ENCODE measurements around the gene NME5. TPM values are rescaled to one million over a fixed set of nuclear protein-coding genes. Genes with fewer than 3 reads are reported as not detected.
"Not testable (repeated sequence)": the region's sequence is repeated elsewhere in the genome, so short reads cannot be mapped to it uniquely, and the experiment has no call there.

The NME5 gene
- total RNA-seq (2014; rRNA removed; shearing (Covaris generic)) = 0.29 and 0.36 TPM in 2 replicates

- DNase-seq (ENCODE audit: low read depth) = peak; percentile 47
Observed at GRCh38 chr5:138138949-138139780, at the start of gene NME5. TSS of gene NME5 (minus strand) at chr5:138139428. CDS start at chr5:138138780, 648 bp downstream.

GRCh38 chr5:138188626-138189025 is 49.4 kb upstream of the NME5 start:
- no peak for DNase-seq (ENCODE audit: low read depth)

GRCh38 chr5:138186002-138186447 is 46.8 kb upstream of the NME5 start:
- DNase-seq (ENCODE audit: low read depth) = no peak

GRCh38 chr5:138182808-138183207 is 43.6 kb upstream of the NME5 start:
- DNase-seq (ENCODE audit: low read depth) = no peak

- no peak for DNase-seq (ENCODE audit: low read depth)
Observed at GRCh38 chr5:138180841-138181240, 41.6 kb upstream of the NME5 start.

GRCh38 chr5:138180183-138180782 is 41.1 kb upstream of the NME5 start:
- DNase-seq (ENCODE audit: low read depth) = peak; percentile 74

GRCh38 chr5:138179277-138179857 is 40.1 kb upstream of the NME5 start:
- no peak for DNase-seq (ENCODE audit: low read depth)

- DNase-seq (ENCODE audit: low read depth) = peak; percentile 96
Observed at GRCh38 chr5:138178516-138179276, 39.5 kb upstream of the NME5 start, which contains the start of the genes BRD8 and KIF20A. TSS of gene BRD8 (minus strand) at chr5:138178630. CDS start at chr5:138178614, 16 bp downstream. TSS of gene KIF20A (plus strand) at chr5:138179112. CDS start at chr5:138179681, 569 bp downstream.

- peak; percentile 31 for DNase-seq (ENCODE audit: low read depth)
Observed at GRCh38 chr5:138177941-138178515, 38.8 kb upstream of the NME5 start.

GRCh38 chr5:138170299-138170698 is 31.1 kb upstream of the NME5 start:
- DNase-seq (ENCODE audit: low read depth) = no peak

- DNase-seq (ENCODE audit: low read depth) = no peak
Observed at GRCh38 chr5:138169124-138169523, 29.9 kb upstream of the NME5 start.

GRCh38 chr5:138163721-138164120 is 24.5 kb upstream of the NME5 start:
- no peak for DNase-seq (ENCODE audit: low read depth)

- no peak for DNase-seq (ENCODE audit: low read depth)
Observed at GRCh38 chr5:138160706-138161105, 21.5 kb upstream of the NME5 start.

- no peak for DNase-seq (ENCODE audit: low read depth)
Observed at GRCh38 chr5:138159666-138160065, 20.4 kb upstream of the NME5 start.

GRCh38 chr5:138157626-138158025 is 18.4 kb upstream of the NME5 start:
- DNase-seq (ENCODE audit: low read depth) = no peak

- not testable (repeated sequence) for DNase-seq (ENCODE audit: low read depth)
Observed at GRCh38 chr5:138155977-138156376, 16.7 kb upstream of the NME5 start.

GRCh38 chr5:138149530-138149929 is 10.3 kb upstream of the NME5 start:
- peak; percentile 27 for DNase-seq (ENCODE audit: low read depth)

- DNase-seq (ENCODE audit: low read depth) = peak; percentile 80
Observed at GRCh38 chr5:138148811-138149210, 9.6 kb upstream of the NME5 start.

GRCh38 chr5:138143578-138143977 is 4.3 kb upstream of the NME5 start:
- DNase-seq (ENCODE audit: low read depth) = not testable (repeated sequence)

- no peak for DNase-seq (ENCODE audit: low read depth)
Observed at GRCh38 chr5:138141734-138142133, 2.5 kb upstream of the NME5 start.

GRCh38 chr5:138140268-138140667 is 1.0 kb upstream of the NME5 start:
- no peak for DNase-seq (ENCODE audit: low read depth)

GRCh38 chr5:138139781-138140090 is 508 bp upstream of the NME5 start:
- no peak for DNase-seq (ENCODE audit: low read depth)
